ENCODE data around the gene VWA3B.
A peak's percentile ranks its signal among the peaks of the same experiment; 100 is the strongest.

Gene VWA3B

DNA sequence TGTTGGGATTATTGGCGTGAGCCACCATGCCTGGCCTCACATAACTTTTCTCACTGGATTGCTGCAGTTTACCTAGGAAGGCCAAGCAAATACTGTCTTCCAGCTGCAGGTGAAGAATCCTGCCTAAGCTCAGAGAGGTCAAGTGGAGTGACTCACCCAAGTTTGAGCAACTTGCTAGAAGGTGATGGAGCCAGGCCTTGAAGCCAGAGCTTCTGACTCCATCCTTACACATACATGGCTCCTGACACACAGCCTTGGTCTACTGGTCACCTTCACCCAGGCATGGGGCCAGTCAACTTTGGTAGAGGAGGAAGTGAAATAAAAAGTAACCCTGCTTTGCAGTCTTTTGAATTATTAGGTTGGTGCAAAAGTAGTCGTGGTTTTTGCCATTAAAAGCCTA is 93.5 kb downstream of the VWA3B start:
- DNase-seq, result no peak

GRCh38 chr2:98181346-98181745 is 94.4 kb downstream of the VWA3B start:
- no peak for DNase-seq

GRCh38 chr2:98185801-98186200 is 98.8 kb downstream of the VWA3B start:
- no peak for DNase-seq

GRCh38 chr2:98187194-98187593 is 100.2 kb downstream of the VWA3B start:
- DNase-seq, result no peak

DNA sequence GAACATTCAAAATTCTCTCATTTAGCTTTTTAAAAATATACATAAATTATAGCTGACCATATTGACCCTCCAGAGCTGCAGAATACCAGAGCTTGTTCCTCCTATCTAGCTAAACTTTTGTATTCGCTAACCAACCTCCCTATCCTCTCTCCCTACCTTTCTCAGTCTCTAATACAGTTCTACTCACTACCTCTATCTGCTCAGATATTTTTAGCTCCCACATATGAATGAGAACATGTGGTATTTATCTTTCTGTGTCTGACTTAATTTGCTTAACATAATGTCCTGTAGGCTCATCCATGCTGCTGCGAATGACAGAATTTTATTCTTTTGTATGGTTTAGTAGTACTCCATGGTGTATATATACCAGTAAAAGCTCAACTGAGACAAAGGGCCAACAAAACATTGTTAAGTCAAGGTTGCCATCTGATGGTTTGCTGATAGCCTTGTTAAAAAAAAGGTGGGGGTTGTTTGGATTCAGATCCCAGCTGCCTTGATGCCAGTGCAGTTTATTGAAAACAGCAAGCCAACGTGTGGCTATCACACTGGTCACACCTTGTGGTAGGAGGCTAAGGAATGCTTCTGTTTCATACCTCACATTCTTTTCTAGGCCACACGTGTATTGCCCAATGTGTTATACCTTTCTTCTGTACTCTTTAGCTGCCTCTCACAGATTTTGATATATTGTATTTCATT is 101.5 kb downstream of the VWA3B start:
- DNase-seq, result no peak

DNA sequence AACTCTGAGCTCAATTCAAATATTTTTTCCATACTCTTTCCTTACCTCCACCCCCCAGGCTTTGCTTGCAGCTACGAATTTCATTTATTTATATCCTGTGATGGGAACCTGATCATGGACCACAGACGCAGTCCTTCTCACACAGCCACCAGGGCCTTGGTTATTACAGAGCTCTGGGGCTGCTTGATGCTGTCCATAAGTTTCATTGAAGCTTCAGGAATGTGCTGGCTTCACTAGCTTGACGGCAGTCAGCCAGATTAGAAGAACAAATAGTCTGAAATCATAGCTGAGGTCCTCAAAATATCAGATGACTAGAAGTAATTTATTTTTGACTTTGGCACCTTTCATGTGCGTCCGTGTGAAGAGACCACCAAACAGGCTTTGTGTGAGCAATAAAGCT is 104.9 kb downstream of the VWA3B start:
- DNase-seq, result no peak

DNA sequence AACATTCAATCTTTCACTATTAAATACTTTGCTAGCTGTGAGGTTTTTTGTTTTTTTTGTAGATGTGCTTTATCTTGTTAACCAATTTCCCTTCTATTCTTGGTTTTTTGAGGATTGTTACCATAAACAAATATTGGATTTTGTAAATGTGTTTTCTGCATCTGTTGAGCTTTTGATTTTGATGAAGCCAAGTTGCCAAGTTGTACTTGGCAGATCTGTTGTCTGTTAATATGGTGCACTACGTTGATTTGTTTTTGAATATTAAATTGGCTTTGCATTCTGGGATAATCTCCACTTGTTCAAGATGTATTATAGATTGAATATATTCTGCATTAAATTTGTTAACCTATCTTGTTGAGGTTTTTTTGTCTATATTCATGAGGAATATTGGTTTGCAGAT is 114.6 kb downstream of the VWA3B start:
- no peak for DNase-seq

- no peak for DNase-seq
Observed at GRCh38 chr2:98205889-98206288, 118.9 kb downstream of the VWA3B start.

DNA sequence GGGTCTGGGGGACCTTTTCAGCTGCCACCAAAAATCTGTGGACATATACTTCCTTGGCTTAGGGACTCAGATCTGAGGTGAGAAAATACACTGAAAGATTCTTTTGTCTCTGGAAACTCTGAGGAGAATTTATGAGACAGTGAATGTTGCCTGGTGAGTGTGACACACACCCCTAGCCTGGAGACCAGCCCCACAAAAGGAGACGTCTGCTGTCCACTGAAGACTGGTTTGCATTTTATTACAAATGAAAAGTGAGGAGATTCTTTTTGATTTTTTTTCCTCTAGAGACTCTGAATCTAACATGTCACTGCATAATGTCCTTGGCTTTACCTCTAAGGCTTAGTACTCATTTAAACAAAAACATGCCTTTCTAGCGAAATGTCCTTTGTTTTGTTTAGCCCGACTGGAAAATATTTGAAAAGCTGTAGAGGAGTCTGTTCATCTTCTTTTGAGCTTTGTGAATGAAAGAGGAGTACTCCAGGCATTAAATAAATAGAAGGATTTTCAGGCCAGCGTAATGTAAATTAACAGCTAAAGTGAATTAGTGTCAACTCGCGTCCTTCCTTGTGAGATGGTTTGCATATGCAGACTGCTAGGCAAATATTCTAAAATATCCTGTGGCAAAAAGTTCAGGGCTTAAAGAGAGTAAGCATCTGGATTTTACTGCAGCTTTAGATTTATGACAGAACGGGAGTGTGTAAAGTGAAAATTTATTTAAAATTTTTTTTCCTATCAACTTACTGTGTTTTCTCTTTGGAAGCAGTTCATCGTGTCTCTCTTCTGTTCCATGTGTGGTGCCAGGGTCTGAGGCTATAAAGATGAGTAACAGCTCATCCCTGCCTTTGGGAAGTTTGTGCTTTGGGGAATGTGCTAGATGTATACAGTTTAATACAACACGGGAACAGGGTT is 125.4 kb downstream of the VWA3B start:
- DNase-seq, result no peak

GRCh38 chr2:98216616-98217015 is 129.6 kb downstream of the VWA3B start:
- no peak for DNase-seq

DNA sequence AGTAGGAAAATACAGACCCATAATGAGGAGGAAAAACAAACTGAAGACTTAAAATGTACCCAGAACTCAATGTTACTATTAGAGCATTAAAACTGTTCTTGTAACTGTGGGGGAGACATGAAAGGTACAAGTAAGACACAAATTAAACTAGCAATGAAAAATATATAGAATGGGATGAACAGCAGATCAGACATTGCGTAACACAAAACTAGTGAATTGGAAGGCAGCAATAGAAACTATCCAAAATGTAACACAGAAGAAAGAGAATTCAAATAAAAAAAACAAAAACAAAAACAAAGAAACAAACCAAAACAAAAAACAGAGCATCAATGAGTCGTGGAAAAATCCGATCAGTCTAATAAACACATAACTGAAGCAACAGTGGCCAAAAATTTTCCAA is 132.2 kb downstream of the VWA3B start:
- DNase-seq, result no peak

GRCh38 chr2:98233941-98234340 is 147.0 kb downstream of the VWA3B start:
- DNase-seq, result no peak

DNA sequence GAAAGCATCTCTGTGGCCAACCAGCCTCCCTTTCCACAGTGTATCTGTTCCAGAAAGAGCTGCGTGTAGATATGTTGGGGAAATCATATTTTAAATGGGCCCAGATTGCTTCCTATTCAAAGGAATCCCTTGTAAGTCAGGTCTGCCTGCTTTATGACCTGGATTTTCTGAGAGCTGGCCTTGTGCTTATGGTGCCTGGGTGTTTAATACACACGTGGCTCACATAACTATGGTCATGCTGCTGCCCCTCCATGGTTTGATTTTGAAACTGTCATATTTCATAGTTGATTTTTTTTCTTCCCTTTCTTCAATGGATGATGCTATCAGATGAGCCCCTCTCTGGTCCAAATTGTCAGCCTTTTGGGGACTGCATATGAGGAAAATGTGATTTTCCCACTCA is 147.8 kb downstream of the VWA3B start:
- DNase-seq, result no peak

DNA sequence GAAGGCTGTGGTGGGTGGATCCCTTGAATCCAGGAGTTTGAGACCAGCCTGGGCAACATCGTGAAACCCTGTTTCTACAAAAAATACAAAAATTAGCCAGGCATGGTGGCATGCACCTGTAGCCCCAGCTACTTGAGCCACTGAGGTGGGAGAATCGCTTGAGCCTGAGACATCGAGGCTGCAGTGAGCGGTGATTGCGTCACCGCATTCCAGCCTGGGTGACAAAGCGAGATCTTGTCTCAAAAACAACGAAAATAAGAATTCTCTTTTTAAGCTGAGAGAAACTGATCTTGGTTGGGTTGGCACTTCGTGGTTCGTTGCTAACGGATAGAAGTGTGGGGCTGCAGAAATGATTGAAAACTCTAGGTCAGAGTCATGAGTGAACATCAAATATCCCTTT is 150.0 kb downstream of the VWA3B start:
- no peak for DNase-seq

GRCh38 chr2:98240786-98241398 is 153.9 kb downstream of the VWA3B start:
- peak in 1 of 2 experiments; percentile 4 for DNase-seq

DNA sequence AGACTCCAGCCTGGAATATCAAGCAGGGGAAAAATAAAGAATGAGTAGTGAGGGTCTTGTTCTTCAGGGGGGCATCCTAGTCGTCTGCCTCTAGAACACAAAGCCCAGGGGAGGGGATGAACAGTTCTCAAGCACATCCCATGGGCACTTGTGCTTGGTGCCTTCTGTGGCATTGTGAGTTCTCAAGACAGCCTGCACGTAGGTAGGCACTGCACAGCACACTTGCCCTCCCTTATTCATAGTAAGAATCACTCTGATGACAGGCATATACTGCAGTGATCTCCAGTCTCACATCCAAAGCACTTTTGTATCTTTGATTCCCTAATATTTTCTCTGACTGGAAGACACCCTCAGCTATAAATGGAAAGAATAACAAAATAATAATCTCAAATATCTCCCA is 154.6 kb downstream of the VWA3B start:
- no peak for DNase-seq

DNA sequence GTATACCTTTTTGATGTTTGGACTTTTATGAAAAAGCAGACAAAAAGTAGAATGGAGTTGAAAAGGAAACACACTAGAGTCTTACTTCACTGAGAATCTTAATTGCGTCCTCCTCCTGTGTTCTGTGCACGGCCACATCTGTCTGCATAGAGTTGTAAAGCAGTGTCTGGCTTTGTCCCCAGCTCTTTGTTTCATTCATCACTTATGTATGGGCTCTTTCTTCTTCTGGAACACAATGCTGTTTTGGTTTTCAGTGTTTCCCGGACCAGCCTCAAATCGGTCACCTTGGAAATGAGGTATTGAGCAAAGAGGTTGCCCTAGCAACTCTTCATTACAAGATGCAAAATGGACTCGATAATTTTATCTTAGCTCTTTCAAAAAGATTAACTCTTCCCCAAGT is 155.0 kb downstream of the VWA3B start:
- no peak for DNase-seq

- DNase-seq, result peak in 1 of 2 experiments; percentile 4
Observed at GRCh38 chr2:98245491-98245890, 158.5 kb downstream of the VWA3B start.

DNA sequence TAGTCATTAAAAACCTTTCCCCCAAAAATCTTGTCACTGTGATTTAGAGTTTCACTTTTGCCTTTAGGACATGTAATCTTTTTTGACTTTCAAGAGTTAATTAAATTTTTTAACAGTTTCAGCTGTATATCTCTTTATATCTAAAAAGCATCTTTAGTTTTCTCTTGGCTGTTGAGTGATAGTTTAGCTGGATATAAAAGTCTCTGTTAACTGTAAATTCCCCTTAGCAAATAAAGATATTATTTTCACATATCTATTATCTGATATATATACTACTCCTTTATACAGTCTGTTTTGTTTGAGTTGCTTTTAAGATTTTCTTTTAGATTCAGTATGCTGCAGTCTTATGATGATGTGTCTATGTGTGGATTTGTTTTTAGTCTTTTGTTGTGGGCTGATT is 160.4 kb downstream of the VWA3B start:
- DNase-seq, result no peak

- peak; percentile 44 to 70 for DNase-seq
Observed at GRCh38 chr2:98252038-98252773, 165.2 kb downstream of the VWA3B start.

GRCh38 chr2:98253461-98254070 is 166.6 kb downstream of the VWA3B start:
- DNase-seq, result no peak

DNA sequence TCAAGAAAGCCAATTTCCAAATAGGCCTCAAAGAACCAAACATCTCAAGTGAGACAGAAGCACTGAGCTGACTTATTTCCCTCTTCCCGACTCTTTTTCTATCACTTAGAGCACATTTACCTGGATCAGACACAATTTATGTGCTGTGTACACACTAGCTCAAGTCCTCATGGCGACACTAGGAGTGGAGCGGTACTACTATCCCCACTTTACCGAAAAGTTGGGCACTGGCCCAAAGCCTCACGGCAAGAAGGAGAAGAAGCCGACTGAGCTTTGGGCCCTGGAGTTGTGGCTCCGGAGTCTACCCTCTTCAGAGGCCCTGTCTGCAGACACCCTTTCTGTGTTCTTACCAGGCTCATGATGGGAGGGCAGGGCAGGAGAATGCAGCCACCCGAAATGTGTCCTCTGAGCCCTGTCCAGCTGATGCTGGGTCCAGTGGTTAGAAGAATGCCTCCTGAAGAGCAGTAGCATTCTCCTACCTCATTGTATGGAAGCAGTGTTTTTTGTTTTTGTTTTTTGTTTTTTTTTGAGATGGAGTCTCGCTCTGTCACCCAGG is 167.6 kb downstream of the VWA3B start:
- no peak for DNase-seq

Measured in Kasumi-1 (cell line).